ENCODE data around the gene HECTD3. TPM values are rescaled to one million over a fixed set of nuclear protein-coding genes. Genes with fewer than 3 reads are reported as not detected.
A peak's percentile ranks its signal among the peaks of the same experiment; 100 is the strongest.

The HECTD3 gene
- total and polyA plus RNA-seq, 8 donors, result 15.6 to 104 (median 28.8) TPM

DNA sequence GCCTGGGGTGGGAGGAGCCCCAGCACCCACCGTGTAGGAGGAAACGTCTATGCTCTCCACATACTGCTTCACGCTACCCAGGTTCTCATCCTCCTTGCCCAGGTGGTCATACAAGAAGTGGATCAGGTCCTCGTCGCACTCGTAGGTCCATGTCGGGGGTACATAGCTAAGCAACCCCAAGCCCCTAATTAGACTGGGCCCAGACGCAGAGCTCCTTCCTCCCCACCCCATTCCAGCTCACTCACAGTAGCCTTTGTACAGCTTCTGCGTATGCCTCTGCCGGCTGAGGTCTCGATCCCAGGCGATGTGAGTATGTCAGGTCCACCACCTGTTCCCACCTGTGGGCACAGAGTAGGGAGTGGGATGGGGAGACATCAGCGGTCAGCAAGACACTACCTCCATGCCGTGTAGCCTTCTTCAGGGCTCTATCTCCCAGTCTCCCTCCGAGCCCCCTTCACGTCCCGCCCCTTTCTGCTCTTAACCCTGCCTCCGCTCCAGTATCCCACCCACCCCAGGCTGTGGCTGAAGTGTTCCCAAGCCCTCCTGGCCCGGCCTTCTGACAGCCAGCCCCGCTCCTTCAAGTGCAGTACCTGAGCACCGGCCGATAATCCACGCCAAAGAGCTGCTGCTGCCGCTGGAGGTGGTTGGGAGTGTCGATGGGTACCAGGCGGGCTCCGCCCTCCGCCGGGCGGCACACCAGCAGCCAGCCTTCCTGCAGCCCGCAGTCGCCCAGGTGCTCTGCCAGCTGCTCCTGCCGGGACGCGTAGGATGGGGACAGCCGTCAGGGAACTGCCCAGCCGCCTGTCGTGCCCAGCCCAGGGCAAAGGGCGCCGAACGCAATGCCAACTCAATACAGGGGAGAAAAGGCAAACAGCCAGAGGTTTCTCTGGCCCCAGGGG lies 919 bp downstream of the HECTD3 start:
- Histone ChIP-seq H3K4me1 (peaks cover 30 to 58% (median 54%) of the 10 kb centered on the region in 4 donors), H3K27me3 (no peaks in the 10 kb centered on the region), H3K9me3 (no peaks in the 10 kb centered on the region), H3K4me3 (peak overlapping the region; percentile 92 to 100 (median 98)), H3K36me3 (peaks cover 42 to 63% (median 59%) of the 10 kb centered on the region in 4 donors), H3K27ac (peak overlapping the region; percentile 84 to 89 (median 87))
- intact Hi-C loops (cut with DNase I; ENCODE audit: low total_unique reads), result loop anchor here (10.0 kb wide), 2 partner anchors 175 to 485 kb away; partner anchors contain the start of gene TESK2
- WGBS, 5 donors, result 17 to 33% (median 19%) methylated on average over 23 to 41 of the region's 41 CpGs
- TF ChIP-seq POLR2AphosphoS5 (IDR thresholded peaks at IDR 0.05) (peak in 1 of 3 donors; percentile 38), POLR2A (IDR thresholded peaks at IDR 0.05) (no peak), EP300 (IDR thresholded peaks at IDR 0.05) (no peak)
- TF ChIP-seq, protein P1, sequence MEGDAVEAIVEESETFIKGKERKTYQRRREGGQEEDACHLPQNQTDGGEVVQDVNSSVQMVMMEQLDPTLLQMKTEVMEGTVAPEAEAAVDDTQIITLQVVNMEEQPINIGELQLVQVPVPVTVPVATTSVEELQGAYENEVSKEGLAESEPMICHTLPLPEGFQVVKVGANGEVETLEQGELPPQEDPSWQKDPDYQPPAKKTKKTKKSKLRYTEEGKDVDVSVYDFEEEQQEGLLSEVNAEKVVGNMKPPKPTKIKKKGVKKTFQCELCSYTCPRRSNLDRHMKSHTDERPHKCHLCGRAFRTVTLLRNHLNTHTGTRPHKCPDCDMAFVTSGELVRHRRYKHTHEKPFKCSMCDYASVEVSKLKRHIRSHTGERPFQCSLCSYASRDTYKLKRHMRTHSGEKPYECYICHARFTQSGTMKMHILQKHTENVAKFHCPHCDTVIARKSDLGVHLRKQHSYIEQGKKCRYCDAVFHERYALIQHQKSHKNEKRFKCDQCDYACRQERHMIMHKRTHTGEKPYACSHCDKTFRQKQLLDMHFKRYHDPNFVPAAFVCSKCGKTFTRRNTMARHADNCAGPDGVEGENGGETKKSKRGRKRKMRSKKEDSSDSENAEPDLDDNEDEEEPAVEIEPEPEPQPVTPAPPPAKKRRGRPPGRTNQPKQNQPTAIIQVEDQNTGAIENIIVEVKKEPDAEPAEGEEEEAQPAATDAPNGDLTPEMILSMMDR (IDR thresholded peaks at IDR 0.05), result no peak
- DNase-seq, result peak; percentile 70

DNA sequence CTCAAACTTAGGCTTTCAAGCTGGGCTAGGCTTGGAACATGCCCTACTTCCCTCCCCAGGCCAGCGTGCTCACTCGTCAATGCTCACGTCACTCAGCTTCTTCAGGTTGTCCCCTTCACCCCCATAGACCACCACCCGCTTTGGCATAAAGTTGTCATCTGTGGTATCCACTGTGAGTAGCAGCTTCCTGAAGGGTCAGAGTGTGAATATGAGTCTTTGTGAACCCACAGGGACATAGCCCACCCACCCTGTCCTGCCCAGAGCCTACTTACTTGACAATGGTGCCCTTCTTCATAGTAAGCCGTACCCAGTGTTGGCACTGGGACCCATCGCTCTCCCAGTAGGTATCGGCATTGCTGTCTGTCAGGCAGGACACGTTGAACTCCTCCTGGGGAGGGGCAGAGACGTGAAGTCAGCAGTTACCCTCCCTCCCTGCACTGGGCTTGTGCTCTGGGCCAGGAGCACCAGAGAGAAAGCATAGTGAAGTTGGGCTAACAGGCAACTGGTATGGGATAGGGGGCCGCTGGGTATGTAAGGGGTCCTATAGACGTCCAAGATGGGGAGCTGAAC lies 1.7 kb downstream of the HECTD3 start:
- Histone ChIP-seq H3K4me1 (peaks cover 30 to 52% (median 47%) of the 10 kb centered on the region in 4 donors), H3K36me3 (peaks cover 50 to 64% (median 62%) of the 10 kb centered on the region in 4 donors), H3K27me3 (no peaks in the 10 kb centered on the region), H3K27ac (no peak overlapping the region), H3K4me3 (peak overlapping the region in 3 of 4 donors; percentile 92 to 100 (median 99)), H3K9me3 (no peaks in the 10 kb centered on the region)
- DNase-seq, result no peak
- TF ChIP-seq, protein P1 (IDR thresholded peaks at IDR 0.05), result no peak
- TF ChIP-seq EP300 (IDR thresholded peaks at IDR 0.05), result no peak
- no peak for TF ChIP-seq POLR2AphosphoS5 (IDR thresholded peaks at IDR 0.05)
- no peak for TF ChIP-seq POLR2A (IDR thresholded peaks at IDR 0.05)
- intact Hi-C loops (cut with DNase I; ENCODE audit: low total_unique reads), result loop anchor here (10.0 kb wide), 1 partner anchor 175 kb away; no protein-coding TSS in a partner anchor
- 94 to 96% (median 95%) methylated on average over 10 to 11 of the region's 11 CpGs for WGBS, 5 donors

GRCh38 chr1:45008516-45008915 lies 2.6 kb downstream of the HECTD3 start:
- H3K4me3 ChIP-seq, result no peak overlapping the region
- intact Hi-C loops (cut with DNase I; ENCODE audit: low total_unique reads), result loop anchor here (10.0 kb wide), 1 partner anchor 174 kb away; no protein-coding TSS in a partner anchor
- H3K27ac ChIP-seq, result no peak overlapping the region
- H3K27me3 ChIP-seq, result no peaks in the 10 kb centered on the region
- WGBS, 5 donors, result 85 to 98% (median 94%) methylated on average over 7 to 12 of the region's 12 CpGs
- peaks cover 58 to 66% (median 63%) of the 10 kb centered on the region in 4 donors for H3K36me3 ChIP-seq
- TF ChIP-seq POLR2A (IDR thresholded peaks at IDR 0.05) (no peak), EP300 (IDR thresholded peaks at IDR 0.05) (no peak), POLR2AphosphoS5 (IDR thresholded peaks at IDR 0.05) (no peak)
- TF ChIP-seq, protein P1 (IDR thresholded peaks at IDR 0.05), result no peak
- no peak for DNase-seq
- H3K4me1 ChIP-seq, result peaks cover 30 to 43% (median 39%) of the 10 kb centered on the region in 4 donors
- no peaks in the 10 kb centered on the region for H3K9me3 ChIP-seq

- TF ChIP-seq POLR2A (IDR thresholded peaks at IDR 0.05) (no peak), POLR2AphosphoS5 (IDR thresholded peaks at IDR 0.05) (no peak), EP300 (IDR thresholded peaks at IDR 0.05) (no peak)
- TF ChIP-seq, protein P1 (IDR thresholded peaks at IDR 0.05), result no peak
- Histone ChIP-seq H3K27ac (no peak overlapping the region), H3K9me3 (no peaks in the 10 kb centered on the region), H3K4me3 (no peak overlapping the region), H3K4me1 (peaks cover 30 to 39% (median 34%) of the 10 kb centered on the region in 4 donors), H3K36me3 (peaks cover 63 to 66% (median 66%) of the 10 kb centered on the region in 4 donors), H3K27me3 (no peaks in the 10 kb centered on the region)
- intact Hi-C loops (cut with DNase I; ENCODE audit: low total_unique reads), result loop anchor here (10.0 kb wide), 1 partner anchor 173 kb away; no protein-coding TSS in a partner anchor
- DNase-seq, result no peak
- 89 to 100% (median 90%) methylated on average over 1 to 3 of the region's 3 CpGs for WGBS, 5 donors
Observed at GRCh38 chr1:45008076-45008475, 3.0 kb downstream of the HECTD3 start.

All from stomach (tissue), 9 donors.